ENCODE results near the gene GPR137B. TPM values are rescaled to one million over a fixed set of nuclear protein-coding genes. Genes with fewer than 3 reads are reported as not detected.
"Not testable (repeated sequence)": the region's sequence is repeated elsewhere in the genome, so short reads cannot be mapped to it uniquely, and the experiment has no call there.

The GPR137B gene
- total and polyA plus RNA-seq, 2 experiments from 2014 or later, result 0.87 to 3.0 TPM

- no peak for TF ChIP-seq CTCF (IDR thresholded peaks at IDR 0.05; ENCODE audit: low read depth, low read length)
These were observed 43.3 kb downstream of the GPR137B start for GRCh38 chr1:236185687-236186086.

GRCh38 chr1:236186471-236186870 lies 44.1 kb downstream of the GPR137B start:
- H3K4me1 ChIP-seq (ENCODE audit: low read depth); DNase-seq (ENCODE audit: low read depth in 1 of 2, low spot score in 1 of 2); H3K27ac ChIP-seq: not testable (repeated sequence)

More at GRCh38 chr1:236185687-236186086, 43.3 kb downstream of the GPR137B start:
- no peak for DNase-seq (ENCODE audit: low read depth in 1 of 2, low spot score in 1 of 2)
- no peak overlapping the region for H3K4me3 ChIP-seq
- H3K4me1 ChIP-seq (ENCODE audit: low read depth), result no peaks in the 10 kb centered on the region
- no peak overlapping the region for H3K27ac ChIP-seq
- H3K9me3 ChIP-seq (ENCODE audit: low read depth), result no peaks in the 10 kb centered on the region
- no peaks in the 10 kb centered on the region for H3K27me3 ChIP-seq
- no peaks in the 10 kb centered on the region for H3K36me3 ChIP-seq

GRCh38 chr1:236188084-236188483 lies 45.7 kb downstream of the GPR137B start:
- H3K4me3 ChIP-seq; DNase-seq (ENCODE audit: low read depth in 1 of 2, low spot score in 1 of 2); H3K4me1 ChIP-seq (ENCODE audit: low read depth); H3K36me3 ChIP-seq; H3K9me3 ChIP-seq (ENCODE audit: low read depth); H3K27me3 ChIP-seq; H3K27ac ChIP-seq: not testable (repeated sequence)

More at GRCh38 chr1:236186471-236186870, 44.1 kb downstream of the GPR137B start:
- H3K9me3 ChIP-seq (ENCODE audit: low read depth); H3K27me3 ChIP-seq; H3K36me3 ChIP-seq; H3K4me3 ChIP-seq: not testable (repeated sequence)

- DNase-seq (ENCODE audit: low read depth in 1 of 2, low spot score in 1 of 2), result no peak
- H3K36me3 ChIP-seq, result no peaks in the 10 kb centered on the region
- H3K27me3 ChIP-seq, result no peaks in the 10 kb centered on the region
- no peak overlapping the region for H3K27ac ChIP-seq
- no peak for TF ChIP-seq CTCF (IDR thresholded peaks at IDR 0.05; ENCODE audit: low read depth, low read length)
- no peak overlapping the region for H3K4me3 ChIP-seq
- no peaks in the 10 kb centered on the region for H3K9me3 ChIP-seq (ENCODE audit: low read depth)
- no peaks in the 10 kb centered on the region for H3K4me1 ChIP-seq (ENCODE audit: low read depth)
These were observed 50.8 kb downstream of the GPR137B start for GRCh38 chr1:236193184-236193583.

GRCh38 chr1:236200925-236201324 lies 58.6 kb downstream of the GPR137B start:
- no peaks in the 10 kb centered on the region for H3K36me3 ChIP-seq
- no peaks in the 10 kb centered on the region for H3K27me3 ChIP-seq
- H3K4me3 ChIP-seq, result no peak overlapping the region
- no peak for TF ChIP-seq CTCF (IDR thresholded peaks at IDR 0.05; ENCODE audit: low read depth, low read length)
- H3K27ac ChIP-seq, result no peak overlapping the region
- no peaks in the 10 kb centered on the region for H3K9me3 ChIP-seq (ENCODE audit: low read depth)
- no peak for DNase-seq (ENCODE audit: low read depth in 1 of 2, low spot score in 1 of 2)
- H3K4me1 ChIP-seq (ENCODE audit: low read depth), result no peaks in the 10 kb centered on the region

GRCh38 chr1:236201786-236202185 lies 59.4 kb downstream of the GPR137B start:
- H3K27me3 ChIP-seq, result no peaks in the 10 kb centered on the region
- no peaks in the 10 kb centered on the region for H3K9me3 ChIP-seq (ENCODE audit: low read depth)
- peaks cover 5% of the 10 kb centered on the region for H3K4me1 ChIP-seq (ENCODE audit: low read depth)
- H3K4me3 ChIP-seq, result no peak overlapping the region
- H3K27ac ChIP-seq, result no peak overlapping the region
- H3K36me3 ChIP-seq, result no peaks in the 10 kb centered on the region
- TF ChIP-seq CTCF (IDR thresholded peaks at IDR 0.05; ENCODE audit: low read depth, low read length), result no peak
- DNase-seq (ENCODE audit: low read depth in 1 of 2, low spot score in 1 of 2), result no peak

GRCh38 chr1:236204039-236204438 lies 61.7 kb downstream of the GPR137B start:
- Histone ChIP-seq H3K27me3 (no peaks in the 10 kb centered on the region), H3K4me1 (ENCODE audit: low read depth) (peaks cover 9% of the 10 kb centered on the region), H3K36me3 (no peaks in the 10 kb centered on the region), H3K27ac (no peak overlapping the region), H3K4me3 (no peak overlapping the region), H3K9me3 (ENCODE audit: low read depth) (no peaks in the 10 kb centered on the region)
- TF ChIP-seq CTCF (IDR thresholded peaks at IDR 0.05; ENCODE audit: low read depth, low read length), result no peak
- DNase-seq (ENCODE audit: low read depth in 1 of 2, low spot score in 1 of 2), result no peak
